ENCODE measurements around the gene DUSP7. TPM values are rescaled to one million over a fixed set of nuclear protein-coding genes. Genes with fewer than 3 reads are reported as not detected.

DUSP7 gene
- polyA plus RNA-seq, 1 of the 3 experiments (the other 2 are of a cell fraction): 25.8 TPM

DNA sequence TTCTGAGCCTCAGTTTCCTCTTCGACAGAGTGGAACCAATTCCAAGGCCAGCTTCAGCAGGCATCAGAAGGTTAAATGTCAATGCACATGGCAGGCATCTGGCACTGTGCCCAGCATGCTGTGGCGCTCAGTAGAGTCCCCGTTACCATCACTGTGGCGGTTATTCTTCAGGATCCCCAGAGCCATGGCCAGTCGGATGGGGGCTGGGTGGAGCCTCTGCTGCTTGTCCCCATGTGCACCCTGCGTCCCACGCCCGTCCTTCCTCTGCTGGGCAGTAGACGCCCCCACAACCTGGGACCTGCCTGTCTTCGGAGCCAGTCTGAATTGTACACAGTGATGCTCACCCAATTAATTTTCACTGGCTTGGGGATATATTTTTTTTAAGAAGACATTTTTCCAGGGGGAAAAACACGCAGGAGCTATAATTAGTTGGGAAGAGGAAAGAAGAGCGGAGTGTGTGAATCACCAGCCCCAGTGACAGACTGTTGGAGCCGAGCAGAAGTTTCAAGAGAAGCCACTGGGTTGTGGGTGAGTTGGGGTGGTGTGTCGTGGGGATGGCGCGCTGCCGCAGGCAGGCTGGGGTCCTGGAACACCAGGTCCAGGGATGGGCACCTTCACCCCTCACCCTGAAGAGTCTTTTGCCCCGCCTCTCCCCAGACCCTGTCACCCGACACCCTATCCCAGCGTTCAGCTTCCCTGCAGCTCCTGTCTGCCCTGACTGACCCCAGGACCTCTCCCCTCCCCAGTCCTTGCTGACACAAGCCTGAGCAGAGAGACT, 33.9 kb downstream of the DUSP7 start:
- Histone ChIP-seq H3K27me3 (ENCODE audit: insufficient read depth) (no peaks in the 10 kb centered on the region), H3F3A (replicated peaks; ENCODE audit: insufficient read depth) (peaks cover 3% of the 10 kb centered on the region), H3K9me2 (no peaks in the 10 kb centered on the region), H2AFZ (ENCODE audit: low read depth) (peak overlapping the region; percentile 58; the same call in 1 of the 2 replicates), H3K9me3 (no peaks in the 10 kb centered on the region), H3K4me1 (ENCODE audit: control insufficient read depth in 1 of 2, insufficient read depth in 2 of 2, low read depth in 1 of 2, low read length in 1 of 2) (peaks cover 20 to 75% of the 10 kb centered on the region in 2 experiments; a peak in 2 of 4 replicates), H3K4me3 (ENCODE audit: low read depth in 2 of 2, low read length in 1 of 2) (no peak overlapping the region), H4K20me1 (ENCODE audit: insufficient read depth) (no peaks in the 10 kb centered on the region), H3K79me2 (ENCODE audit: insufficient read depth) (no peaks in the 10 kb centered on the region), H3K9ac (no peak overlapping the region; the same call in 1 of the 2 replicates), H3K27ac (ENCODE audit: low read depth in 2 of 2, low read length in 1 of 2) (peak overlapping the region; percentile 40 to 88), H3K36me3 (replicated peaks in 1 of 2; ENCODE audit: control insufficient read depth in 1 of 2, insufficient read depth in 2 of 2, low read length in 1 of 2) (no peaks in the 10 kb centered on the region), H3K4me2 (peak overlapping the region; percentile 53)
- TF ChIP-seq ELF1 (IDR thresholded peaks at IDR 0.05): no peak
- peak; percentile 55; the same call in 1 of the 2 replicates for TF ChIP-seq NFIC (IDR thresholded peaks at IDR 0.05; ENCODE audit: borderline replicate concordance)
- no peak; the same call in 1 of the 2 replicates for TF ChIP-seq FOSL2 (IDR thresholded peaks at IDR 0.05; ENCODE audit: borderline replicate concordance, low read depth)
- TF ChIP-seq, protein P1, sequence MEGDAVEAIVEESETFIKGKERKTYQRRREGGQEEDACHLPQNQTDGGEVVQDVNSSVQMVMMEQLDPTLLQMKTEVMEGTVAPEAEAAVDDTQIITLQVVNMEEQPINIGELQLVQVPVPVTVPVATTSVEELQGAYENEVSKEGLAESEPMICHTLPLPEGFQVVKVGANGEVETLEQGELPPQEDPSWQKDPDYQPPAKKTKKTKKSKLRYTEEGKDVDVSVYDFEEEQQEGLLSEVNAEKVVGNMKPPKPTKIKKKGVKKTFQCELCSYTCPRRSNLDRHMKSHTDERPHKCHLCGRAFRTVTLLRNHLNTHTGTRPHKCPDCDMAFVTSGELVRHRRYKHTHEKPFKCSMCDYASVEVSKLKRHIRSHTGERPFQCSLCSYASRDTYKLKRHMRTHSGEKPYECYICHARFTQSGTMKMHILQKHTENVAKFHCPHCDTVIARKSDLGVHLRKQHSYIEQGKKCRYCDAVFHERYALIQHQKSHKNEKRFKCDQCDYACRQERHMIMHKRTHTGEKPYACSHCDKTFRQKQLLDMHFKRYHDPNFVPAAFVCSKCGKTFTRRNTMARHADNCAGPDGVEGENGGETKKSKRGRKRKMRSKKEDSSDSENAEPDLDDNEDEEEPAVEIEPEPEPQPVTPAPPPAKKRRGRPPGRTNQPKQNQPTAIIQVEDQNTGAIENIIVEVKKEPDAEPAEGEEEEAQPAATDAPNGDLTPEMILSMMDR (IDR thresholded peaks at IDR 0.05): no peak
- TF ChIP-seq, protein P2, sequence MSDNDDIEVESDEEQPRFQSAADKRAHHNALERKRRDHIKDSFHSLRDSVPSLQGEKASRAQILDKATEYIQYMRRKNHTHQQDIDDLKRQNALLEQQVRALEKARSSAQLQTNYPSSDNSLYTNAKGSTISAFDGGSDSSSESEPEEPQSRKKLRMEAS (IDR thresholded peaks at IDR 0.05; ENCODE audit: low read depth): no peak
- DNase-seq: no peak
- CTCF ChIA-PET: interaction anchor here (1.1 to 24.7 kb wide), 6 partner anchors 8 to 198 kb away, joined by 3 to 983 read pairs (median 5); partner anchors contain the start of gene DUSP7
- whole genome bisulfite sequencing (ENCODE audit: low lambda C conversion rate): 67% methylated on average over 13 of the region's 20 CpGs
- POLR2A ChIA-PET: interaction anchor here (1.0 to 1.2 kb wide), 3 partner anchors 9 to 23 kb away, joined by 3 read pairs; no protein-coding TSS in a partner anchor

DNA sequence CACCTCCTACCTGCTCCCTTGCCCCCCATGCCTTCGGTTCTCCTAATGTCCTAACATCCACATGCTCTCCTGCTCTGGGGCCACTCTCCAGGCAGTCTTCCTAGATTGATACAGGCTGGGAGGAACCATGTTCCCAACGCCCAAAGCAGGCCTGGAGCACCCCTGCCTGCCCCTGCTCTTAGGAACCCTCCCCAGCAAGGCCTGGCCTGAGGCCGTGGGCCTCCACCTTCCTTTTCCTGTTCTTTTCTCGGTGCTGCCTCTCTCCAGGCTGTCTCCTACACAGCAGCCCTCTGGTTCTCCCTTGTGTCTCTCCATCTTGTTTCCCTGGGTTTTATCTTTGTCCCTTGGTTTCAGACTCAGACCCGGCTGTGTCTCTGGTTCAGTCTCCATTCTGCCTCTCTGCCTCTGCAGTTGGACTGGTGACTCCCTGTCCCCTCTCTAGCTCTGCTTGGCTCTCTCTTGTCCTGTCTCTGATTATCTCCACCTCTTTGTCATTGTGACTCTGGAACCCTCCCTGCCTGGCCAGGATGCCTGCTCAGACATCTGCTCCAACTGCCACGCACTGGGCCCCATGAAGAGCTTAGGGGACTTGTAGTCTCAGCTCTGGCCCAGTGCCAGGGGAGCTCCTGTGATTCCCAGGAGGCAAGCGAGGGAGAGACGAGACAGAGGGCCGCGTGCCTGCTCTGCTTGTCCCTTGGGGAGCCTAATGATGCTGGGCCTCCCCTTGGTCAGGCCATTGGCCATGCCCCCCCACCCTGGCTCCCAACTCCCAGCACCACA, 34.7 kb downstream of the DUSP7 start:
- H3K9me2 ChIP-seq: no peaks in the 10 kb centered on the region
- H3K4me3 ChIP-seq (ENCODE audit: low read depth in 2 of 2, low read length in 1 of 2): no peak overlapping the region
- peaks cover 3% of the 10 kb centered on the region for H3F3A ChIP-seq (replicated peaks; ENCODE audit: insufficient read depth)
- ChIA-PET CTCF (interaction anchor here (1.2 to 24.7 kb wide), 5 partner anchors 11 to 101 kb away, joined by 3 to 983 read pairs (median 5); partner anchors contain the start of gene DUSP7), POLR2A (interaction anchor here (0.7 to 1.2 kb wide), 4 partner anchors 7 to 27 kb away, joined by 3 to 4 read pairs (median 4); no protein-coding TSS in a partner anchor)
- no peaks in the 10 kb centered on the region for H3K9me3 ChIP-seq
- H3K9ac ChIP-seq: no peak overlapping the region
- H3K4me2 ChIP-seq: no peak overlapping the region
- H3K4me1 ChIP-seq (ENCODE audit: control insufficient read depth in 1 of 2, insufficient read depth in 2 of 2, low read depth in 1 of 2, low read length in 1 of 2): peaks cover 20 to 80% of the 10 kb centered on the region in 2 experiments; a peak in 2 of 4 replicates
- peak overlapping the region; percentile 40 to 88 for H3K27ac ChIP-seq (ENCODE audit: low read depth in 2 of 2, low read length in 1 of 2)
- H4K20me1 ChIP-seq (ENCODE audit: insufficient read depth): no peaks in the 10 kb centered on the region
- H3K36me3 ChIP-seq (replicated peaks in 1 of 2; ENCODE audit: control insufficient read depth in 1 of 2, insufficient read depth in 2 of 2, low read length in 1 of 2): no peaks in the 10 kb centered on the region
- DNase-seq: peak; percentile 62
- H3K79me2 ChIP-seq (ENCODE audit: insufficient read depth): no peaks in the 10 kb centered on the region
- no peaks in the 10 kb centered on the region for H3K27me3 ChIP-seq (ENCODE audit: insufficient read depth)
- TF ChIP-seq, protein P3, sequence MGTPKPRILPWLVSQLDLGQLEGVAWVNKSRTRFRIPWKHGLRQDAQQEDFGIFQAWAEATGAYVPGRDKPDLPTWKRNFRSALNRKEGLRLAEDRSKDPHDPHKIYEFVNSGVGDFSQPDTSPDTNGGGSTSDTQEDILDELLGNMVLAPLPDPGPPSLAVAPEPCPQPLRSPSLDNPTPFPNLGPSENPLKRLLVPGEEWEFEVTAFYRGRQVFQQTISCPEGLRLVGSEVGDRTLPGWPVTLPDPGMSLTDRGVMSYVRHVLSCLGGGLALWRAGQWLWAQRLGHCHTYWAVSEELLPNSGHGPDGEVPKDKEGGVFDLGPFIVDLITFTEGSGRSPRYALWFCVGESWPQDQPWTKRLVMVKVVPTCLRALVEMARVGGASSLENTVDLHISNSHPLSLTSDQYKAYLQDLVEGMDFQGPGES (IDR thresholded peaks at IDR 0.05; ENCODE audit: low read depth, low read length): no peak
- TF ChIP-seq NRF1 (IDR thresholded peaks at IDR 0.05; ENCODE audit: low read depth, low read length) (no peak), EP300 (IDR thresholded peaks at IDR 0.05; ENCODE audit: borderline replicate concordance in 1 of 2, low read depth in 1 of 2, low read length in 1 of 2) (peak in 1 of 2 experiments; percentile 53; a peak in 2 of 4 replicates), FOSL2 (IDR thresholded peaks at IDR 0.05; ENCODE audit: borderline replicate concordance, low read depth) (no peak), FOXM1 (IDR thresholded peaks at IDR 0.05; ENCODE audit: low read depth) (no peak), SIN3A (IDR thresholded peaks at IDR 0.05; ENCODE audit: borderline replicate concordance, low read depth, low read length) (no peak), SMC3 (IDR thresholded peaks at IDR 0.05; ENCODE audit: low read depth, low read length) (0 out of 2 replicates have a peak, but pooled peaks have one; percentile 5), GATA2 (CRISPR knock-in tag; IDR thresholded peaks at IDR 0.05) (no peak), MEF2A (IDR thresholded peaks at IDR 0.05; ENCODE audit: borderline replicate concordance, low read depth) (no peak)
- TF ChIP-seq, protein P1 (IDR thresholded peaks at IDR 0.05): no peak
- TF ChIP-seq, protein P4, sequence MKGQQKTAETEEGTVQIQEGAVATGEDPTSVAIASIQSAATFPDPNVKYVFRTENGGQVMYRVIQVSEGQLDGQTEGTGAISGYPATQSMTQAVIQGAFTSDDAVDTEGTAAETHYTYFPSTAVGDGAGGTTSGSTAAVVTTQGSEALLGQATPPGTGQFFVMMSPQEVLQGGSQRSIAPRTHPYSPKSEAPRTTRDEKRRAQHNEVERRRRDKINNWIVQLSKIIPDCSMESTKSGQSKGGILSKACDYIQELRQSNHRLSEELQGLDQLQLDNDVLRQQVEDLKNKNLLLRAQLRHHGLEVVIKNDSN (IDR thresholded peaks at IDR 0.05; ENCODE audit: borderline replicate concordance, low read depth): no peak
- no peak overlapping the region for H2AFZ ChIP-seq (ENCODE audit: low read depth)
- WGBS (ENCODE audit: low lambda C conversion rate): 88% methylated on average over 10 of the region's 10 CpGs
